Neural crest cell (in vitro differentiated cells): Measurements from ENCODE around the gene SNTB2. TPM values are rescaled to one million over a fixed set of nuclear protein-coding genes. Genes with fewer than 3 reads are reported as not detected.
A peak's percentile ranks its signal among the peaks of the same experiment; 100 is the strongest.

ENCODE experiments used
- DNase-seq: peaks from one replicate; pipeline ENCODE4 v3.0.0; 2021; ENCODE audit warnings: low read depth, mixed read lengths, low spot score
- H3K27ac Mint-ChIP-seq: one replicate; pipeline ENCODE4 v1.8.0; 2021; ENCODE audit warnings: mild to moderate bottlenecking, mixed read lengths; ENCODE audit not compliant: unreplicated experiment
- H3K27me3 Mint-ChIP-seq: 2 replicates; pipeline ENCODE4 v1.8.0; 2021; ENCODE audit warnings: low read depth, mild to moderate bottlenecking, mixed read lengths
- H3K36me3 Mint-ChIP-seq: 2 replicates; pipeline ENCODE4 v1.8.0; 2021; ENCODE audit warnings: low read depth, mild to moderate bottlenecking, mixed read lengths
- H3K4me1 Mint-ChIP-seq: 2 replicates; pipeline ENCODE4 v1.8.0; 2021; ENCODE audit warnings: mixed read lengths
- H3K4me3 Mint-ChIP-seq: one replicate; pipeline ENCODE4 v1.8.0; 2021; ENCODE audit warnings: mild to moderate bottlenecking, mixed read lengths
- H3K9me3 Mint-ChIP-seq: 2 replicates; pipeline ENCODE4 v1.8.0; 2021; ENCODE audit warnings: mixed read lengths
- CTCF ChIP-seq: fragments of 200-600 bp; sonication (generic); conservative IDR thresholded peaks from 2 replicates; pipeline ENCODE4 v1.5.0; 2021; ENCODE audit warnings: antibody characterized with exemption, mild to moderate bottlenecking
- total RNA-seq: library from RNA; stranded (reverse); gene quantifications from 2 replicates; pipeline ENCODE4 v1.2.1, GENCODE V29; 2021

SNTB2 gene
- total RNA-seq, 1 donor from 2014 or later: 28.9 TPM

- H3K4me1 Mint-ChIP-seq: peaks cover under 1% of the 10 kb centered on the region
- H3K36me3 Mint-ChIP-seq: peaks cover 22% of the 10 kb centered on the region
- TF ChIP-seq CTCF: no peak
- H3K27ac Mint-ChIP-seq: no peak overlapping the region
- H3K4me3 Mint-ChIP-seq: peak overlapping the region; percentile 18
- H3K27me3 Mint-ChIP-seq: no peaks in the 10 kb centered on the region
- no peak for DNase-seq
- no peaks in the 10 kb centered on the region for H3K9me3 Mint-ChIP-seq
These were observed 133.7 kb downstream of the SNTB2 start for GRCh38 chr16:69320740-69321073.

GRCh38 chr16:69321080-69321479, 134.1 kb downstream of the SNTB2 start:
- Mint-ChIP-seq H3K27me3 (no peaks in the 10 kb centered on the region), H3K4me3 (peak overlapping the region; percentile 18), H3K36me3 (peaks cover 25% of the 10 kb centered on the region), H3K9me3 (no peaks in the 10 kb centered on the region), H3K4me1 (peaks cover 5% of the 10 kb centered on the region), H3K27ac (peak overlapping the region; percentile 15)
- TF ChIP-seq CTCF: no peak
- no peak for DNase-seq

DNA sequence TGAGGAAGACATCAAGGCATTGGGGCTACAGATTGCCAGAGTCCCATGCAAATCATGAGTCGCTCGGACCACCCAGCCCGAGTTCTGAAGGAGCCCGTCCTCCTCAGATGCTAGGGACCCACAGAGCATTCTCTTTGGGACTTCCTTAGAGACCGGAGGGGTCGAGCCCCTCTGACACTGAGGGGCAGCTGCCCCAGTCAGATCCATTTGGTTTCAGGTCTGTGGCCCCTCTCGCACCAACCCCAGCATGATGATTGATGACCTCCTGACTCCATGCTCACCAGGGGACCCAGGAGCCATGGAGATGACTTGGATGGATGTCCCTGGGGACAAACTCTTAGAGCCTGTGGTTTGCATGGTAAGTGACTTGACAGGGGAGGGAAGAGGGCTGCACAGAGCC, 135.4 kb downstream of the SNTB2 start:
- Mint-ChIP-seq H3K9me3 (no peaks in the 10 kb centered on the region), H3K27ac (no peak overlapping the region), H3K27me3 (no peaks in the 10 kb centered on the region), H3K4me1 (peaks cover 11% of the 10 kb centered on the region), H3K4me3 (no peak overlapping the region), H3K36me3 (peaks cover 22% of the 10 kb centered on the region)
- DNase-seq: no peak
- TF ChIP-seq CTCF: no peak

DNA sequence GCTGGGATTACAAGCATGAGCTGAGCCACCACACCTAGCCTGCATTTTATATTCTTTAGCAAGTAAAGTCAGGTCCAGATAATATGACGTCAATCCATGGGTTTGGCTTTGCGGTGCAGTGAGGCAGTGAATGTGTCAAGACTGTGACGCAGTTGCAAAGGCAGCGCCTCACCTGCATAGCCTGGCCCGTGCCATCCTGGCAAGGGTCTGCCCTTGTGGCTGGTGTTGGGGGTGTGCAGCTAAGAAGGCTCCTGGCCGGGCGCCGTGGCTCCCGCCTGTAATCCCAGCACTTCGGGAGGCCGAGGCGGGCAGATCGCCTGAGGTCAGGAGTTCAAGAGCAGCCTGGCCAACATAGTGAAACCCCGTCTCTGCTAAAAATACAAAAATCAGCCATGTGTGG, 136.5 kb downstream of the SNTB2 start:
- no peak for DNase-seq
- no peak for TF ChIP-seq CTCF
- Mint-ChIP-seq H3K4me1 (peaks cover 15% of the 10 kb centered on the region), H3K36me3 (peaks cover 22% of the 10 kb centered on the region), H3K4me3 (peak overlapping the region; percentile 27), H3K27me3 (no peaks in the 10 kb centered on the region), H3K9me3 (no peaks in the 10 kb centered on the region), H3K27ac (no peak overlapping the region)

GRCh38 chr16:69324013-69324531, 137.1 kb downstream of the SNTB2 start:
- H3K27me3 Mint-ChIP-seq: no peaks in the 10 kb centered on the region
- H3K4me1 Mint-ChIP-seq: peaks cover 21% of the 10 kb centered on the region
- no peak for DNase-seq
- no peak overlapping the region for H3K27ac Mint-ChIP-seq
- no peak overlapping the region for H3K4me3 Mint-ChIP-seq
- peaks cover 22% of the 10 kb centered on the region for H3K36me3 Mint-ChIP-seq
- no peaks in the 10 kb centered on the region for H3K9me3 Mint-ChIP-seq
- TF ChIP-seq CTCF: no peak
